Stimulated activated CD4-positive, alpha-beta T cell treated with anti-CD3 and anti-CD28 coated beads, TNF-alpha, amount 100 ng/mL, for 48 hours (primary cell): ENCODE results near the gene ATP10D.

Experiments used
- DNase-seq, 3 donors: peaks; one replicate each; pipeline ENCODE4 v3.0.0-alpha.2; 2020; ENCODE audit warnings: low read depth in 3 of 3

The ATP10D gene

DNA sequence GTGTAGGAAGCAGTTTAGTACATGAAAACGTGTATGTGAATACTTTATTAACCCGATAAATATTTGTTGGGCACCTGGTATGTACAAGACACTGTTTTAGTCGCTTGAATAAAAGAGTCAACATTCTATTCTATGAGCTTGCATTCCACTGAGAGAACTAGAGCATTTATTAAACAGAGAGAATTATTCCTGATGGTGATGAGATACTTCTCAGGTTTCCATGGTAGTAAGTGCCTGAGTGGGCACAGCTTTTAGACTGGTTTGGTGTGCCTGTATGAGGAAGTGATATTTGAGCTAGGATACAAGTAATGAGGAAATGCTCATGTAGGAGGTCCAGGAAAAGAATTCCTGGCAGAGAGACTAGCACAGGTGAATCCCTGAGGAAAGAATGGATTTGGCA is 94.2 kb downstream of the ATP10D start:
- no peak for DNase-seq

DNA sequence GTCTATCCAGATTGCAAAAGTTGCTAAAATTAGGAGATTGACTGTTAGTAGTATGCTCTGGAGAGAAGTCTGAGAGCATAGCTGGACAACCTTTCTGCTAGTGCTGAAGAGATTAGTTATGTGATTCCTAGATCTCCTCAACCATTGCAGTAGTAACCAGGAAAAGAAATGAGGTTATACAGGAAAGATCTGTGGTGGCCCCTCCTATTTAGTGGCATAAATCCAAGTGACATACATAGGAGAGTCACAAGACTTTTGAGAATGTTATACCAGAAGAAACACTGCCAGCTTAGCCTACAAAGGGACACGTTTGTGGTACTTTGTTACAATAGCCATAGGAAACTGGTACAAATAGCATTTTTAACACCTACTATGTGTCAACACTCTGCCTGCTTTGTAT is 105.2 kb downstream of the ATP10D start:
- no peak for DNase-seq

DNA sequence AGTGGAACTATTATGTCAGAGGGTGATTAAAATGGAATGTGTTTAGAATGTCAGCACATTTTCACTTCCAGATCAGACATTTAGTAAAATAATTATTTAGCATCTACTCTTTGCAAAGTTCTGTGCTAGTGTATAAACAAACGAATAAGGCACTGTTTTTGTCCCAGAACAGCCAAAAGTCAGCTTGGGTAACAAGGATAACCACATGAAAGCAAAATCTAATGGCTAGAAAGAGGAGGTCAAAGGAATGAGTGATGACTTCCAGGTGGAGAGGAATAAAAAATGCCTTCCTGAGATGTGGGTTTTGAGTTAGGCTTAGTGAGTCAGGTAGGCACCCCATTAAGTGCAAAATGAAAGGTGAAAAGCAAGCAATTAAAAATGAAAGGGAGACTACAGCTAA is 112.6 kb downstream of the ATP10D start:
- DNase-seq, result no peak

DNA sequence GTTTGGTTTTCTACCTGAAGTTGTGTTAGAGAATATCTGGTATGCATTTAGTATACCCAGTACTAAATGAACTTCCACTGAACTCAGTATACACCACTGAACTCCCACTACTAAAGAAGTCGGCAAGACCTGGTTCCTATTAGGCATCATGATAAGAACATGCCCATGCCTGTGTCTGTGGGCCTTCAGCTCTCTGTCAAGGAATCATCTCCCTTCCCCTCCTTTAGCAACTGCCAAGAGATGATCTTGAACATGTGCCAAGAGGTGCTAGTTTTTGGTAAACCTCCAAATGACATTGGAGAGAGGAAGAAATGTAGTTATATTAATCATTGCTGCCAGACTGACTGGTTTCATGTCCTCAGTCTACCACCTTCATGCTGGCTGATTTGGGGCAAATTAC is 113.2 kb downstream of the ATP10D start:
- no peak for DNase-seq

DNA sequence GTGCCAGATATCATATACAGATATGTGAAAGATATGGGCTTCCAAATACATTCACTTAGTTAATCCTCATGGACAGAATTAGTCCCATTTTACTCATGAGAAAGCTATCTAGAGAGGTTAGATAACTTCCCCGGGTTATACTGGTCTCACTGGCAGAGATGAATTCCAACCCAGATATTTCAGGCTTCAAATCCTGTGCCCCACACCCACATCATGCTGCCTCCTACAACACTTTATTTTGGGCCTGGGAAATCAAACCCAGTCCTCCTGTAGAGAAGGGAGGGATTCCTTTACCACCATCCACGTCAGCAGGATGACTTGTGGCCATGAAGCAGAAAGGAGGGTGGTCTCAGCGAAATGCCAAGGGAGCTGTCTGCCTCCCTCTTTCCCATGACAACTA is 113.8 kb downstream of the ATP10D start:
- DNase-seq, result no peak

DNA sequence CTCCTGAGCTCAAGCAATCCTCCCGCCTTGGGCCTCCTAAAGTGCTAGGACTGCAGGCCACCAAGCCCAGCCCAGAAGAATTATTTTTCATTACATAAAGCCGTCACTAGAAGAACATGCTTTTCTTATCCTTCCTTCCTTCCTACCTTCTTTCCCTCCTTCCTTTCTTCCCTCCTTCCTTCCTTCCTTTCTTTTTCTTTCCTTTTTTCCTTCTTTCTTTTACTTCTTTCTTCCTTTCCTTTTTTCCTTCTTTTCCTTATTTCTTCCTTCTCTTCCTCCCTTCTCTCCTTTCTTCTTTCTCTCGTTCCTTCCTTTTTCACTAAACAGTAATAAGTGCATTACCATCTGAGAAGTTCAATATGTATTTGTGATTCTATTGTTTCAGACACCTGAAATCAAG is 121.4 kb downstream of the ATP10D start:
- no peak for DNase-seq

DNA sequence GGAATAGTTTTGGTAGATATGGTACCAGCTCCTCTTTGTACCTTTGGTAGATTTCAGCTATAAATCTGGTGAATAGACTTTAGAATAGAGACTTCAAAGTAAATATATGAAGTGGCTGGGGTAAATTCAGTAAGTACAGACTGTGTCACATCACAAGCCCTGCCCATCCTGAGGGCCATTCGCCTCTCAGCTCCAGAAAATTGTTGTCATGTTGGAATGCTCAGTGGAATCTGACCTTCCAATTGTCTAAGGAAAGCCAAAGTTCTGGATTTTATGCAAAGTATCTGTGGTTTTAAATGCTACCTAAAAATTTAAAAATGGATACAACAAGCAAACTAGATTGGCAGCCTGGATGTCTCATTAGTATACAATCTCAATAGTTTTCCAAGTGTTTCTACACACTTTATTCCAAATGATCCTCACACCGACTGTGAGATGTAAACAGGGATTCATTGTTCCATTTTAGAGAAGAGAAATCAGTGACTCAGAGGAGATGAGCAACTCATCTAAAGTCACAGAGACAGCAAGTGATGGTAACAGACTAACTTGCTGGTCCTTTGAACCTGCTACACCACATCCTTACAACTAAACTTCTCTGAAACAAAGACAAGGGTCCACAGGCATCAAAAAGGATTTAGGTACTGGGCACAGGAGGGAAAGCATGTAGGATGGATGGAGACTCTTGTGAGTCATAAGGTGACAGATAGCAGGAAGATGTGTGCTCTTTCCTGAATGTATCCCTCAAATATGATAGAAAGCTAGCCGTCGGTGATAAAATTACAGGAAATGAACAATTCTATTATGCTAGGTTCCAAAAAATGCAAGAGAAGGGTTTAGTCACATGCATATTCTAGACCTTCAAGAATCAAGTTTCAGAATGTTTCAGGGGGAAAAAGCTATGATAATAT is 127.3 kb downstream of the ATP10D start:
- DNase-seq, result no peak

DNA sequence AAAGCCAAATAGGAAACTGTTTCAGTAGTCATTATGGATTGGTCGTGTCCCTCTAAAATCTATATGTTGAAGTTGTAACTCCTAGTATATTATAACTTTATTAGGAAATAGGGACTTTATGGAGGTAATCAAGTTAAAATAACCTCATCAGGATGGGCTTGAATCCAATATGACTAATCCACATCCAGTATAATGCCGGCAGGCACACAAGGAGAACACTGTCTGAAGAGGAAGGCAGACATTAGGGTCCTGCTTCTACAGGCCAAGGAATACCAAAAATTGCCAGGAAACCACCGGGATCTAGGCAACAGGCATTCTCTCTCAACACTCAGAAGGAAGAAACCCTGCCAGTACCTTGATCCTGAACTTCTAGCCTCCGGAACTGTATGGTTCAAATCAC is 130.3 kb downstream of the ATP10D start:
- no peak for DNase-seq

DNA sequence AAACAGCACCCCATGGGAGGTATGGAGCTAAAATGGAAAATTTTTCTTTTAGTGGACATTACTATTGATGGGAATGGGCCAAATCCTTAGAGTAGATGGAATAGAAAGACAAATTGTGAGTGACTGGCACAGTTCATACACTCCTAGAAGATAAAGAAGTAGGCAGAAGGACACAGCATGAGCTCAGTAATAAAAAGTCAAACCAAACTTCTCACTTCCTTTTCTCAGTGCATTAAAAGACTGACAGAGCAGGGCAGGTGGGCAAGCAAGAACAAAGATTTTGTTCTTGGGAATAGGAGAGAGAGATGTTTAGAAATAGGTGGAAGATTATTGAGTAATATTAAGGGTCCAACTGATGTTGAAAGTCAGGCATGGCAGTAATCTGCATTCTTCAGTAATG is 132.5 kb downstream of the ATP10D start:
- DNase-seq, result no peak

DNA sequence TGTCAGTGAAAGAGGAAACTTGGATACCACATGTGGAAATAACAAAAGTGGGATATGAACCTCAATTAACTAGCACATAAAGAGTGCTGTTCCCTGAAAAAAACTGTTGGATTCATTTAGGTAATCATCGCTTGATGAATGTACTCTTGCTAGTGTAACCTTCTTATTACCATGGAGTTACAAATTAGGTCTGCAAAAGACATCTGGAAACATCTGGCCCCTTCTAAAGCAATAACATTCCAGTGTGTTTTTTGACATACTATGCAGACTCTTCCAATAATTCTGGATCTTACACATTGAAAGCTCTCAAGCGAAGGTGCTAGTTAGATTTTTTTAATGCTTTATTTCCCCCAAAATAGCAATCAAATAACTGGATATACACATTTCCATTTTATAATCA is 134.6 kb downstream of the ATP10D start:
- DNase-seq, result no peak

DNA sequence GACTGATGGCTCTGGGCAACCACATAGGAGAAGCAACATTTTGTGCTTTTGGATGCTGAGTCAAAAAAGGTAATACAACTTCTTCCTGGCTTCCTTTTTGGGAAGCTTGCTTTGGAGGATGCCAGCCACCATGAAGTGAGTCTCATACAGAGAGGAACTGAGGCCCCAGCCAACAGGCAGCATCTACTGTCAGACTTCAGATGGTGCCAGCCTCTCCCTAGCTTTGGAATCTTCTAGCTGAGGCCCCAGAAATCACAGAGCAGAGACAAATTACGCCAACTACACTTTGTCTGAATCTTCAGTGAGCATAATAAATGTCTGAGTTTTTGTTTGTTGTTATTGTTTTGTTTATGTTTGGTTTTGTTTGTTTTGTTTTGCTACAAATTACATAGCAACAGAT is 136.1 kb downstream of the ATP10D start:
- DNase-seq, result no peak

DNA sequence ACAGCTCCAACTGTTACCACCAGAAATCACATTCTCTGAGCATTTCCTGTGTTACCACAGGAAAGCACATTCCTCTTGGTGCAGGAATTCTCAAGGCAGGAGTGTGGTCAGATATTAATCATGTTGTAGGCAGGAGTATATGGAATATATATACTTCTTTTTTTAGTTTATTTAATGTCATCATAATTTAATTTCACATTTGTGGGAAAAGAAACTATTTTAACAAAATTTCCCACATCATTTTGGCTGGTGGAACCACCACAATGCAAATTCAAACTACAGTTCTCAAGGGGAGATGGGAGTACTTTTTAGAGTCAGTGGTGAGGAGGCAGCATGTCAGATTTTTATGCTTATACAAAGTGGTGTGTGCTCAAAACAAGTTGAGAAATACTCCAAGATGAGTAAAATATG is 139.0 kb downstream of the ATP10D start:
- DNase-seq, result no peak

DNA sequence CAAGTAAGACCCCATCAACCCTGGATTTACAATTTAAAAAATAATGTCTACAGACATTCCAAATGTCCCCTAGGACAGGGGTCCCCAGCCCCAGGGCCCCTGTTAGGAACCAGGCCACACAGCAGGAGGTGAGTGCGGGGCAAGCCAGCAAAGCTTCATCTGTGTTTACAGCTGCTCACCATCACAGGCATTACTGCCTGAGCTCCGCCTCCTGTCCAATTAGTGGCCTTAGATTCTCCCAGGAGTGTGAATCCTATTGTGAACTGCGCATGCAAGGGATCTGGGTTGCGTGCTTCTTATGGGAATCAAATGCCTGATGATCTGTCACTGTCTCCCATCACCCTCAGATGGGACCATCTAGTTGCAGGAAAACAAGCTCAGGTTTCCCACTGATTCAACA is 146.1 kb downstream of the ATP10D start:
- DNase-seq, result no peak

DNA sequence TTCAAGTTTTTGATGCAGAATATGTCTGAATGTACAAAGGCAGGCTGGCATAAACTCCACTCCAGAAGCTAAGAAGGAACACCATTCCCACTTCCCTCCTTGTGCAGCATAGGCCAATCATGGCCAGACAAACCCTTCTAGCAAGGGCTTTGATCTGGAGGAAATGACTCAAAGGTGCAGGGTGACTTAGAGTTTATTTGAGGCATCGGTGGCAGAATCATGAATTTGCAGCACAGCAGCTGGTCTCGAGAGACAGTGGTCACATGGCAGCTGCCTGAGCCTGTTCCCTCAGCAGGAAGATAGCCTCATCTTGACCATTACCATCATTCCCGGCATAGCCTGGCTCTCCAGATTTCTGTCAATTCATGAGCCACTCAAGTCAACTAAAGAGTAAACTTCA is 154.5 kb downstream of the ATP10D start:
- DNase-seq, result no peak

DNA sequence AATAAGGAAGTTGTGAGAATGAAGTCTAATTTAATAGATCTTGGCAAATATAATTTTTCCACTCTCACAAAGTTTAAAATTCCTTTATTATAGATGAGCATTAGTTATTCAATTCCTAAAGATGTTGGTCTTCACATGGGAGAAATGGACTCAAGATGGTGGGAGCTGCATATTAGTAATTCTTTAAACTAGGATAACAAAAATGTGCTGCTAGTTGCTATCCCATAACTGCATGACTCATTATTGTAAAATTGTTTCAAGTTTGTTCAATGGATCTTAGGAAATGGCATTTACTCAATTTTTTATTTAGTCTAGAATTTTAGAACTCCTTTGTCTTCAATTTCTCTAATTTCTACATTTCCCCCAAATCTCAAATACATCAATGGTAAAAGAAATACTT is 155.8 kb downstream of the ATP10D start:
- DNase-seq, result no peak

DNA sequence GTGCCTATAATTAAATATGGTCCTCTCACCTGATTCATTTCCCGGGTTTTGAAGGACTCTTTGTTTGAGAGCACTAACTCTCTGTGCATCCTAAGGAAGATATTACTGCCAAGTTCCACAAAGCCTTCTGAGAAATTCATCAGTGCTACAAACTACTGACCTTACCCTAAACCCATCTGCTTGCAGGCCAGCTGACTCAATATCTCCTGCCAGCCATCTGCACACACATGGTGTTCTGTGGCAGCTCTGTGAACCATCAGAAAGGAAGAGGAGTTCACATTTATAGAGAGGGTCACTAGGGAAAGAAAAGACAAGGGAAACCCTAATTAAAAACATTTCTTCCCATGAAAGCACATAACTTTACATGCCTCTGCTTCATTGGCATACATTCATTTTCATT is 156.7 kb downstream of the ATP10D start:
- no peak for DNase-seq

DNA sequence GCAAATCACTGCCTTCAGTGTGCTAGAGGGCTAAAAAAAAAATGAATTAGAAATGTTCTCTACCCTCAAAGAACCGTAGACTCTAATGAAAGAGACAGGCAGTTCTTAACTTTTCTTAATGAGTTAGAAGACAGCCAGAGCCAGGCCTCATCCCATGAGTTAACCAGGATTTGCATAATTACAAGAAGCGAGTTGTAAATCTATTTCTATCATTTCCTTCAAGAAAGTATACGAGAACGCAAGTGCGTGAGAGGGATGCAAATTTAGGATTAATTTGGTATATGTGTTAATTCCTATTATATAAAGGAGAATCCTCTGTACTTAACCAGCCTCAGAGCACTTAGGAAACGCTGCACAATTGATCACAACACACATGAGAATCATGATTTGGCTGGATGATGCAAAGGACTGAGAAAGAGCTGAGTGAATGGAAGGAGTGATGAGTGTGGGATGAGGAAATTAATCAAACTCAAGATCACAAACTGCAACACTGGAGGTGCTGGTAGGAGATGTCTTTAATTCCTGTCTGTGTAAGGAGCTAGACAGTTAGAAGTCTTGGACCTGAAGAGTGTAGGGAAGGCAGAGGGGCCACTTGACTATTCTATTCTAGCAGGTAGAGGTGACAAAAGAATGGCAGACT is 157.2 kb downstream of the ATP10D start:
- no peak for DNase-seq
